Liver (tissue), 9 donors: ENCODE data around the gene ITM2C. TPM values are rescaled to one million over a fixed set of nuclear protein-coding genes. Genes with fewer than 3 reads are reported as not detected.
A peak's percentile ranks its signal among the peaks of the same experiment; 100 is the strongest.

ENCODE experiments used
- DNase-seq: peaks from one replicate; pipeline ENCODE4 v3.0.0-alpha.2; 2017; ENCODE audit warnings: low spot score
- H3K27ac ChIP-seq, 2 donors: one replicate each; pipeline ENCODE4 v1.7.0; 2013; ENCODE audit warnings: inconsistent platforms in 2 of 2, low read length in 2 of 2, control low read depth in 1 of 2, low read depth in 1 of 2, mild to moderate bottlenecking in 1 of 2
- H3K27me3 ChIP-seq, 4 donors: one replicate each; pipeline versions ENCODE4 v1.6.1 to v1.7.0; 2013; ENCODE audit warnings: low read length in 3 of 4, inconsistent platforms in 1 of 4, mild to moderate bottlenecking in 1 of 4, moderate library complexity in 1 of 4; ENCODE audit not compliant: control insufficient read depth in 4 of 4, insufficient read depth in 4 of 4
- H3K36me3 ChIP-seq, 4 donors: one replicate each; pipeline versions ENCODE4 v1.6.1 to v1.7.0; 2013; ENCODE audit warnings: low read length in 3 of 4, mild to moderate bottlenecking in 3 of 4, low read depth in 1 of 4, moderate library complexity in 1 of 4; ENCODE audit not compliant: control insufficient read depth in 4 of 4, insufficient read depth in 3 of 4
- H3K4me1 ChIP-seq, 4 donors: one replicate each; pipeline versions ENCODE4 v1.6.1 to v1.7.0; 2013; ENCODE audit warnings: low read length in 3 of 4, mild to moderate bottlenecking in 3 of 4, moderate library complexity in 1 of 4; ENCODE audit not compliant: control insufficient read depth in 4 of 4, insufficient read depth in 4 of 4
- H3K4me3 ChIP-seq, 3 donors: one replicate each; pipeline versions ENCODE4 v1.6.1 to v1.7.0; 2013; ENCODE audit warnings: low read length in 3 of 3, control low read depth in 1 of 3, low read depth in 1 of 3, mild to moderate bottlenecking in 1 of 3
- H3K9ac ChIP-seq, 2 donors: one replicate each; pipeline ENCODE4 v1.7.0; 2013; ENCODE audit warnings: low read length in 2 of 2, mild to moderate bottlenecking in 2 of 2, moderate library complexity in 2 of 2, control low read depth in 1 of 2, low read depth in 1 of 2
- H3K9me3 ChIP-seq, 4 donors: one replicate each; pipeline versions ENCODE4 v1.6.1 to v1.7.0; 2013; ENCODE audit warnings: low read length in 3 of 4; ENCODE audit not compliant: control insufficient read depth in 4 of 4
- CTCF ChIP-seq: fragments of 150-350 bp; IDR thresholded peaks from 2 replicates; pipeline ENCODE4 v1.5.1; 2017; ENCODE audit warnings: improper control_type of control experiment, low read depth, low read length; ENCODE audit not compliant: missing input control
- EGR1 ChIP-seq, 2 donors: IDR thresholded peaks; 2 replicates each; pipeline ENCODE4 v1.6.1; 2016 to 2018; ENCODE audit warnings: antibody characterized with exemption in 2 of 2, low read depth in 2 of 2
- FOXA1 ChIP-seq: IDR thresholded peaks from 2 replicates; pipeline ENCODE4 v1.6.1; 2016; ENCODE audit warnings: antibody characterized with exemption
- FOXA2 ChIP-seq: IDR thresholded peaks from 2 replicates; pipeline ENCODE4 v1.6.1; 2016; ENCODE audit warnings: antibody characterized with exemption
- GABPA ChIP-seq, 2 donors: IDR thresholded peaks in 1 of 2; conservative IDR thresholded peaks in 1 of 2; 2 replicates each; pipeline ENCODE4 v1.6.1; 2016; ENCODE audit warnings: antibody characterized with exemption in 2 of 2, mild to moderate bottlenecking in 1 of 2, moderate library complexity in 1 of 2
- HNF4A ChIP-seq, 2 donors: conservative IDR thresholded peaks; 2 replicates each; pipeline ENCODE4 v1.6.1; 2016; ENCODE audit warnings: antibody characterized with exemption in 2 of 2, mild to moderate bottlenecking in 2 of 2
- HNF4G ChIP-seq: IDR thresholded peaks from 2 replicates; pipeline ENCODE4 v1.6.1; 2016; ENCODE audit warnings: antibody characterized with exemption
- JUND ChIP-seq, 2 donors: IDR thresholded peaks; 2 replicates each; pipeline ENCODE4 v1.6.1; 2016; ENCODE audit warnings: antibody characterized with exemption in 2 of 2
- RAD21 ChIP-seq, 2 donors: IDR thresholded peaks; 2 replicates each; pipeline ENCODE4 v1.6.1; 2016; ENCODE audit warnings: antibody characterized with exemption in 2 of 2, mild to moderate bottlenecking in 2 of 2
- REST ChIP-seq: IDR thresholded peaks from 2 replicates; pipeline ENCODE4 v1.6.1; 2016; ENCODE audit warnings: antibody characterized with exemption, mild to moderate bottlenecking
- RXRA ChIP-seq, 2 donors: IDR thresholded peaks; 2 replicates each; pipeline ENCODE4 v1.6.1; 2017 to 2018; ENCODE audit warnings: antibody characterized with exemption in 2 of 2, mild to moderate bottlenecking in 1 of 2
- SP1 ChIP-seq: IDR thresholded peaks from 2 replicates; pipeline ENCODE4 v1.6.1; 2018; ENCODE audit warnings: antibody characterized with exemption, mild to moderate bottlenecking
- TAF1 ChIP-seq: conservative IDR thresholded peaks from 2 replicates; pipeline ENCODE4 v1.6.1; 2016; ENCODE audit warnings: antibody characterized with exemption, mild to moderate bottlenecking
- ZBTB33 ChIP-seq: IDR thresholded peaks from 2 replicates; pipeline ENCODE4 v1.6.1; 2016; ENCODE audit warnings: antibody characterized with exemption
- WGBS: extraction: QIAGEN DNeasy Blood & Tissue Kit; methylation state at CpG from one replicate; pipeline ENCODE4 v1.1.7; 2013; 5-methylcytosine and 5-hydroxymethylcytosine counted together
- polyA plus RNA-seq, 2 donors: library from polyadenylated mRNA; stranded (reverse) in 1 of 2; unstranded in 1 of 2; fragments of 200-250 nt in 1 of 2; fragments of >200 nt in 1 of 2; fragmentation: Nextera tagmentation in 1 of 2; extraction: Ambion mirVana in 1 of 2; gene quantifications; one replicate each; pipeline versions ENCODE4 v1.2.1 to v1.2.3, GENCODE V29; 2013 to 2015
- total RNA-seq, 2 donors: library from RNA; depleted of rRNA; stranded (reverse); fragments of >200 nt; gene quantifications; one replicate each; pipeline ENCODE4 v1.2.3, GENCODE V29; 2014
- donor health status: healthy.
- donor health status: healthy.
- donor health status: healthy.
- donor health status: healthy.
- donor health status: healthy.

Gene ITM2C
- total and polyA plus RNA-seq, 4 donors, result 13.6 to 45.2 (median 27.6) TPM

- WGBS, result 76% methylated on average over 15 of the region's 15 CpGs
- H3K27me3 ChIP-seq, result no peaks in the 10 kb centered on the region
- no peak for DNase-seq
- H3K27ac ChIP-seq, result peak overlapping the region in 1 of 2 donors; percentile 10
- H3K4me3 ChIP-seq, result no peak overlapping the region
- peaks cover 0 to 16% (median 6%) of the 10 kb centered on the region in 4 donors for H3K4me1 ChIP-seq
- no peak for TF ChIP-seq HNF4A (conservative IDR thresholded peaks at IDR 0.05)
- no peak for TF ChIP-seq FOXA2
- TF ChIP-seq ZBTB33, result no peak
- TF ChIP-seq SP1, result no peak
- no peaks in the 10 kb centered on the region for H3K9me3 ChIP-seq
- H3K36me3 ChIP-seq, result no peaks in the 10 kb centered on the region
- H3K9ac ChIP-seq, result no peak overlapping the region
These were observed 3.6 kb downstream of the ITM2C start for GRCh38 chr2:230868161-230868946.

GRCh38 chr2:230868947-230869913 lies 4.5 kb downstream of the ITM2C start:
- Histone ChIP-seq H3K4me3 (no peak overlapping the region), H3K9me3 (no peaks in the 10 kb centered on the region), H3K36me3 (no peaks in the 10 kb centered on the region), H3K4me1 (peaks cover 0 to 14% (median 6%) of the 10 kb centered on the region in 4 donors), H3K27ac (peak overlapping the region in 1 of 2 donors; percentile 10), H3K27me3 (no peaks in the 10 kb centered on the region), H3K9ac (no peak overlapping the region)
- no peak for DNase-seq
- 79% methylated on average over 19 of the region's 19 CpGs for WGBS
- no peak for TF ChIP-seq HNF4A (conservative IDR thresholded peaks at IDR 0.05)
- TF ChIP-seq FOXA1, result no peak
- no peak for TF ChIP-seq RAD21 (IDR thresholded peaks at IDR 0.05)
- no peak for TF ChIP-seq JUND (IDR thresholded peaks at IDR 0.05)
- TF ChIP-seq HNF4G, result no peak
- no peak for TF ChIP-seq SP1
- no peak for TF ChIP-seq EGR1 (IDR thresholded peaks at IDR 0.05; ENCODE audit: low read depth in 2 of 2)

GRCh38 chr2:230869914-230870543 lies 5.3 kb downstream of the ITM2C start:
- Histone ChIP-seq H3K9ac (no peak overlapping the region), H3K4me1 (peaks cover 0 to 10% (median 3%) of the 10 kb centered on the region in 4 donors), H3K36me3 (no peaks in the 10 kb centered on the region), H3K27me3 (no peaks in the 10 kb centered on the region), H3K9me3 (no peaks in the 10 kb centered on the region), H3K27ac (no peak overlapping the region), H3K4me3 (no peak overlapping the region)
- no peak for DNase-seq
- 74% methylated on average over 11 of the region's 11 CpGs for WGBS
- TF ChIP-seq FOXA2 (no peak), JUND (IDR thresholded peaks at IDR 0.05) (no peak), TAF1 (no peak), GABPA (IDR thresholded peaks at IDR 0.05 in 1 of 2, conservative IDR thresholded peaks at IDR 0.05 in 1 of 2) (no peak), EGR1 (IDR thresholded peaks at IDR 0.05; ENCODE audit: low read depth in 2 of 2) (no peak), FOXA1 (no peak), RXRA (IDR thresholded peaks at IDR 0.05) (no peak), ZBTB33 (no peak), REST (no peak), CTCF (no peak)
